Right lobe of liver (tissue), 6 donors: ENCODE data around the gene KCNAB1. TPM values are rescaled to one million over a fixed set of nuclear protein-coding genes. Genes with fewer than 3 reads are reported as not detected.
A peak's percentile ranks its signal among the peaks of the same experiment; 100 is the strongest.

Experiments used
- ATAC-seq, 4 donors: fragments of 200-7000 bp; cut with Tn5 transposase; one replicate each; pipeline ENCODE4 v1.9.1; 2020; ENCODE audit warnings: mild to moderate bottlenecking in 4 of 4, moderate library complexity in 4 of 4
- DNase-seq, 3 donors: peaks; one replicate each; pipeline ENCODE4 v3.0.0-alpha.2; 2020
- H3K27ac ChIP-seq, 3 donors: fragments of 200-600 bp; one replicate each; pipeline ENCODE4 v1.8.0; 2022
- H3K27me3 ChIP-seq, 2 donors: fragments of 200-600 bp; one replicate each; pipeline ENCODE4 v1.8.0; 2022
- H3K36me3 ChIP-seq, 4 donors: fragments of 200-600 bp; sonication (generic) in 1 of 4; one replicate each; pipeline versions ENCODE4 v1.5.1 to v1.8.0; 2017 to 2022; ENCODE audit warnings: control low read depth in 1 of 4
- H3K4me1 ChIP-seq, 4 donors: fragments of 200-600 bp; sonication (generic) in 1 of 4; one replicate each; pipeline versions ENCODE4 v1.5.1 to v1.8.0; 2017 to 2022; ENCODE audit warnings: control low read depth in 1 of 4
- H3K4me3 ChIP-seq, 3 donors: fragments of 200-600 bp; one replicate each; pipeline ENCODE4 v1.8.0; 2022
- H3K9me3 ChIP-seq, 4 donors: fragments of 200-600 bp; sonication (generic) in 1 of 4; one replicate each; pipeline versions ENCODE4 v1.5.1 to v1.8.0; 2017 to 2022; ENCODE audit warnings: control low read depth in 1 of 4
- POLR2A ChIP-seq: fragments of 450-650 bp; IDR thresholded peaks from one replicate; pipeline ENCODE4 v1.6.1; 2017; ENCODE audit warnings: antibody characterized with exemption, mild to moderate bottlenecking
- WGBS: methylation state at CpG from one replicate; pipeline ENCODE4 v1.1.6; 2018; ENCODE audit warnings: low coverage, low lambda C conversion rate; ENCODE audit not compliant: insufficient coverage; ENCODE audit errors: missing lambda C conversion rate; 5-methylcytosine and 5-hydroxymethylcytosine counted together
- intact Hi-C, 2 donors: fragments of 100-400 bp; cut with DNase I; formaldehyde crosslinking; loops; one replicate each; pipeline versions ENCODE4 v1.11.2 to v1.14.1; 2022
- total RNA-seq, 6 experiments: library from RNA; depleted of rRNA in 2 of 6; stranded (reverse); fragments of >200 nt in 2 of 6; fragmentation: NEBNext Ultra II Directional in 3 of 6; extraction: Animal tissue kit (Norgen Biotek cat#: 25700) in 3 of 6; gene quantifications; one replicate each; pipeline versions ENCODE4 v1.1.0 to v1.2.4, GENCODE V29; 2016 to 2023
- TF ChIP-seq, protein P1 (sequence below), 4 donors: fragments of 200-600 bp in 3 of 4; fragments of 450-650 bp in 1 of 4; IDR thresholded peaks; one replicate each; pipeline versions ENCODE4 v1.5.1 to v1.8.0; 2016 to 2022; ENCODE audit warnings: antibody characterized with exemption in 4 of 4, mild to moderate bottlenecking in 2 of 4
- donor health status: DM: no; HTN: yes; CAD: no.
- donor health status: DM: no; HTN: no; CAD: no.
- donor health status: DM: no; HTN: no; CAD: no.
- donor health status: DM: no; HTN: yes; CAD: no.
- donor health status: DM: no; HTN: yes; CAD: no.

The KCNAB1 gene
- total RNA-seq, 6 experiments from 2014 or later = 0.15 to 1.8 (median 0.64) TPM; not detected in 2

DNA sequence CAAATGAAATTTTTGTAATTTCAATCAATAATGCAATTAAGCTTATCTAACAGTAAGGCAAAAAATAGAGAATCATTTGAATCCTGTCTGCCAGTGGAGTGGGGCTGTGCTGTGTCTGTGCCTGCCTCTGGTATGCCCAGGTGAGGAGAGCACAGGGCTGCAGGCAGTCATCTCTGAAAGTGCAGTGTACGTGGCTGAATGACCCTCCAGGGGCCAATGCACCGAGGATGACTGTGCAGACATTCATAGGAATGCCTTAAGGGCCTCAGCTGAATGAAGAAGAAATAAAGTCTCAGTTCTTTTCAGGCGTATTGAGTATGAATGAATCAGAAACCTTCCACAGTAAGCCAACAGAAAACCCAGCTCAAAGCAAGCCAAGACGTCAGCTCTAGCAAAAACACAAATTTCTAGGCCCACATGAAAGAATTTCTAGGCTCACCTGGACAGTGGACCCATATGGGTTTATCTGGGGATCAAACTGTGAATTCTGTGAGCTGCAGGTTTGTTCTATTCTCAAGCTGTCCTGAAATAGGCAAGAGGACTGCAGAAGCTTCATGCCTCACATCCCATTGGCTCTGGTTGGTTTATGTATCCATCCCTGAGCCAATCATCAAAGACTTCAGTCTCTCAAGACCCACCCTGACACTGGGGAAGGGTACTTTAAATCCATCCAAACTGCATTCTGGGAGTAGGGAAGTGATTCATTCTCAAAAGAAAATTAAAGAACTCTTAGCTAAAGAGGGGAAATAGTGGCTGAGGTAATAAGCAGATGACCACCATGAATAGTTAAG is 311.2 kb downstream of the KCNAB1 start:
- no peak for DNase-seq
- no peak overlapping the region for H3K27ac ChIP-seq
- 67% methylated on average over 1 of the region's 4 CpGs for whole genome bisulfite sequencing
- TF ChIP-seq POLR2A = no peak
- TF ChIP-seq, protein P1, sequence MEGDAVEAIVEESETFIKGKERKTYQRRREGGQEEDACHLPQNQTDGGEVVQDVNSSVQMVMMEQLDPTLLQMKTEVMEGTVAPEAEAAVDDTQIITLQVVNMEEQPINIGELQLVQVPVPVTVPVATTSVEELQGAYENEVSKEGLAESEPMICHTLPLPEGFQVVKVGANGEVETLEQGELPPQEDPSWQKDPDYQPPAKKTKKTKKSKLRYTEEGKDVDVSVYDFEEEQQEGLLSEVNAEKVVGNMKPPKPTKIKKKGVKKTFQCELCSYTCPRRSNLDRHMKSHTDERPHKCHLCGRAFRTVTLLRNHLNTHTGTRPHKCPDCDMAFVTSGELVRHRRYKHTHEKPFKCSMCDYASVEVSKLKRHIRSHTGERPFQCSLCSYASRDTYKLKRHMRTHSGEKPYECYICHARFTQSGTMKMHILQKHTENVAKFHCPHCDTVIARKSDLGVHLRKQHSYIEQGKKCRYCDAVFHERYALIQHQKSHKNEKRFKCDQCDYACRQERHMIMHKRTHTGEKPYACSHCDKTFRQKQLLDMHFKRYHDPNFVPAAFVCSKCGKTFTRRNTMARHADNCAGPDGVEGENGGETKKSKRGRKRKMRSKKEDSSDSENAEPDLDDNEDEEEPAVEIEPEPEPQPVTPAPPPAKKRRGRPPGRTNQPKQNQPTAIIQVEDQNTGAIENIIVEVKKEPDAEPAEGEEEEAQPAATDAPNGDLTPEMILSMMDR (IDR thresholded peaks at IDR 0.05) = no peak
- intact Hi-C loops = no loop called here
- no peak overlapping the region for H3K4me3 ChIP-seq
- H3K4me1 ChIP-seq = no peaks in the 10 kb centered on the region
- H3K36me3 ChIP-seq = no peaks in the 10 kb centered on the region
- H3K27me3 ChIP-seq = no peaks in the 10 kb centered on the region
- ATAC-seq = no peak
- no peaks in the 10 kb centered on the region for H3K9me3 ChIP-seq

DNA sequence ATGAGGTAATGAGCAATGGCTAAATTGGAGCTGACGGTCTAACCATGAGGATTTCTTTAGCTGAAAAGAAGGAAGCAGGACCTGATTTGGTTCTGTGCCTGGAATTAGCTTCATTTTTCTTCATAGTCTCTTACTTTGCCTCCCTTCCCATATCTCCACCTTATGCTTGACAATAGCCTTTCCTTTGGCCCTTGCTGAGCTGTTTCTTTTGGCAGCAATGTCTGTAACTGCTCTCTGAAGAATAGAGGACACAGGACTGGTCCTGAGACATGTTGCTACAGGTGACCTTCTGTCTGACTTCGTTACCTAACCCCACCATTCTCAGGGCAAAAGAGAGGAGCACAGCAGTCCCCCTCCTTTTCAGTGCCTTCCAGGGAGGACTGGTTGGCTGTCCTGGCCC is 312.2 kb downstream of the KCNAB1 start:
- DNase-seq (no peak), ATAC-seq (peak in 3 of 4 donors; percentile 7 to 64 (median 31))
- H3K27me3 ChIP-seq = no peaks in the 10 kb centered on the region
- H3K4me3 ChIP-seq = no peak overlapping the region
- WGBS = 17% methylated on average over 2 of the region's 2 CpGs
- intact Hi-C loops = no loop called here
- H3K27ac ChIP-seq = no peak overlapping the region
- no peaks in the 10 kb centered on the region for H3K36me3 ChIP-seq
- no peaks in the 10 kb centered on the region for H3K9me3 ChIP-seq
- H3K4me1 ChIP-seq = no peaks in the 10 kb centered on the region
- TF ChIP-seq, protein P1 (IDR thresholded peaks at IDR 0.05) = no peak
- no peak for TF ChIP-seq POLR2A

DNA sequence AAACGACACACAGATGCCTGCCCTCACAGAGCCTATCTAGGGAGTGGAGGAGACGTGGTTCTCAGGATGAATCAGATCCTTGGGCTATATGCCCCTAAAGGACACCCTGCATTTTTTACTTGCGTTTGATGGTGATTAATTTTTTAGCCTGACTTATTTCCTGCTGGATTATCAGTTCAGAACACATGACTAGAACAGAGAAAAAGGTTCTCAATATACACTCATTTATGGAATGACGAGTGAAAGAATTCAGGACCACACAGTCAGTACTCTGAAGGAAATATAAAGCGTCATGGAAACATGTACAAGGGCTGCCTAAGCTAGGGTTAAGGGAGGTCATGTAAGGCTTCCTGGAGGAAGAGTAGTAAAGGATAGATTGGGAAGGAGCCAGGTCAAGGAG is 312.8 kb downstream of the KCNAB1 start:
- Histone ChIP-seq H3K9me3 (no peaks in the 10 kb centered on the region), H3K36me3 (no peaks in the 10 kb centered on the region), H3K27ac (no peak overlapping the region), H3K27me3 (no peaks in the 10 kb centered on the region), H3K4me1 (no peaks in the 10 kb centered on the region), H3K4me3 (no peak overlapping the region)
- DNase-seq = no peak
- WGBS = 27% methylated on average over 5 of the region's 5 CpGs
- TF ChIP-seq, protein P1 (IDR thresholded peaks at IDR 0.05) = no peak
- no peak for TF ChIP-seq POLR2A
- peak; percentile 68 to 83 (median 74) for ATAC-seq
- intact Hi-C loops = no loop called here

DNA sequence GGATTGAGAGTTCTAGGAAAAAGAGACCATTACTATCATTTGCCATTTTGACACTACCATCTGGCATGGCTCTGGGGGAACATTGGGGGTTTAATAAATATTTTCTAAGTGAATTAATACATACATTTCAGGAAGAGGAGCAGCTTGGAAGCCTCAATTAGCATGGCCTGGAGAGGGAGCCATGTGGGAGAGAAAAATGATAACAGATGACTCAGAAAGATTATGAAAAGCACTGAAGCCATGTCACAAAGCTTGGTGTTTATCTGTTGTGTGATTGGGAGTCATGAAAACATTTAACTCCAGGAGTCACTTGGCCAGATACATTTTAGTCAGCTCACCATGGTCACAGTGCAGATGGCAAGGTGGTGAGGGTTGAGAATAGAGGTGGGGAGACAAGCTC is 313.5 kb downstream of the KCNAB1 start:
- TF ChIP-seq POLR2A = no peak
- no peaks in the 10 kb centered on the region for H3K36me3 ChIP-seq
- ATAC-seq (no peak), DNase-seq (no peak)
- H3K27me3 ChIP-seq = no peaks in the 10 kb centered on the region
- no peaks in the 10 kb centered on the region for H3K9me3 ChIP-seq
- intact Hi-C loops = no loop called here
- no peak overlapping the region for H3K27ac ChIP-seq
- no peaks in the 10 kb centered on the region for H3K4me1 ChIP-seq
- no peak overlapping the region for H3K4me3 ChIP-seq

DNA sequence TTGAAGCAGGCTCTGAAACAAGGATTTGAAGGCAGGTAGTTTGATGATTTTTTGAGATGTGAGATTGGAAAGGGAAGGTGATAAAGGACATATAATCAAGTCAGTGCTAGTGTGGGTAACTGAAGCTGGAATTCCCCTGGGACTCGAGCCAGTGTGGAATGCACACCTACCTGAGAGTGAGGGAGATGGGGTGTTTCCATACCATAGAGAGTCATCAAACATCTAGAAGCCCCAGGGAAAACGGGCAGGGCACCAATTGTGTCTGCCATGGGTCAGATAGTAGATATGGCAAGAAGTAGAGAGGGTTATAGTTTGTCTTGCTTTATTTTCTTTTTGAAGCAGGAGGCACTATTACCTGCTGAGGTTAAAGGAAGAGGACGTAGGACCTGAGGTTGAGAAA is 314.5 kb downstream of the KCNAB1 start:
- no peaks in the 10 kb centered on the region for H3K9me3 ChIP-seq
- DNase-seq = no peak
- TF ChIP-seq, protein P1 (IDR thresholded peaks at IDR 0.05) = no peak
- TF ChIP-seq POLR2A = no peak
- no peak for ATAC-seq
- intact Hi-C loops = no loop called here
- H3K27ac ChIP-seq = no peak overlapping the region
- no peaks in the 10 kb centered on the region for H3K27me3 ChIP-seq
- H3K36me3 ChIP-seq = no peaks in the 10 kb centered on the region
- 31% methylated on average over 3 of the region's 3 CpGs for WGBS
- no peaks in the 10 kb centered on the region for H3K4me1 ChIP-seq
- H3K4me3 ChIP-seq = no peak overlapping the region
